ENCODE data around the gene IGSF21. TPM values are rescaled to one million over a fixed set of nuclear protein-coding genes. Genes with fewer than 3 reads are reported as not detected.

The IGSF21 gene
- total and polyA plus RNA-seq, 2 of the 4 experiments (the other 2 are of a cell fraction): not detected

- Histone ChIP-seq H2BK15ac (ENCODE audit: low read depth, low read length) (no peak overlapping the region), H3K36me3 (ENCODE audit: control insufficient read depth, insufficient read depth, low read length) (no peaks in the 10 kb centered on the region), H3K23ac (ENCODE audit: low read depth, low read length) (no peak overlapping the region), H3K4me3 (ENCODE audit: insufficient read depth, low read depth, low read length) (no peak overlapping the region), H2AFZ (replicated peaks; ENCODE audit: low read length, poor library complexity) (no peak overlapping the region), H2BK5ac (ENCODE audit: low read depth, low read length, poor library complexity, severe bottlenecking) (no peak overlapping the region), H3K9me3 (ENCODE audit: control insufficient read depth, insufficient read depth, low read length) (no peaks in the 10 kb centered on the region; the same call in 1 of the 2 replicates), H4K91ac (ENCODE audit: insufficient read depth, low read depth, low read length) (no peak overlapping the region), H3K79me1 (ENCODE audit: low read depth in 1 of 2, low read length in 2 of 2) (no peaks in the 10 kb centered on the region), H3K18ac (ENCODE audit: low read depth, low read length) (no peak overlapping the region), H3K27ac (ENCODE audit: insufficient read depth, low read length) (no peak overlapping the region), H3K9me1 (ENCODE audit: insufficient read depth, low read length) (no peaks in the 10 kb centered on the region), H3K4me1 (ENCODE audit: control insufficient read depth, insufficient read depth, low read length) (no peaks in the 10 kb centered on the region), H4K20me1 (ENCODE audit: insufficient read depth, low read length) (no peaks in the 10 kb centered on the region), H2BK20ac (ENCODE audit: low read depth, low read length) (no peak overlapping the region), H2AK9ac (replicated peaks; ENCODE audit: low read depth, low read length, poor library complexity) (no peak overlapping the region), H2AK5ac (ENCODE audit: low read depth, low read length) (no peak overlapping the region), H3K9ac (ENCODE audit: low read depth, low read length) (no peak overlapping the region), H3K27me3 (ENCODE audit: control insufficient read depth, insufficient read depth, low read length) (no peaks in the 10 kb centered on the region), H3K14ac (replicated peaks; ENCODE audit: low read depth, low read length) (no peak overlapping the region), H4K5ac (ENCODE audit: low read depth, low read length) (no peak overlapping the region), H3K4ac (ENCODE audit: low read depth, low read length) (no peak overlapping the region), H3K56ac (ENCODE audit: extremely low read depth, insufficient read depth, low read length) (no peak overlapping the region), H3K4me2 (ENCODE audit: low read depth, low read length) (no peak overlapping the region), H2BK120ac (ENCODE audit: low read depth, low read length) (no peak overlapping the region), H4K8ac (ENCODE audit: low read depth in 2 of 2, low read length in 2 of 2) (no peak overlapping the region)
- TF ChIP-seq CHD1 (IDR thresholded peaks at IDR 0.05; ENCODE audit: low read depth, low read length) (no peak), USF2 (IDR thresholded peaks at IDR 0.05; ENCODE audit: low read depth, low read length) (no peak), MXI1 (IDR thresholded peaks at IDR 0.05; ENCODE audit: borderline replicate concordance, low read depth, low read length) (no peak), ELK1 (IDR thresholded peaks at IDR 0.05; ENCODE audit: borderline replicate concordance, low read depth, low read length) (no peak), SMC3 (IDR thresholded peaks at IDR 0.05; ENCODE audit: low read depth, low read length) (no peak), RCOR1 (IDR thresholded peaks at IDR 0.05; ENCODE audit: insufficient replicate concordance, low read length) (no peak), MAZ (IDR thresholded peaks at IDR 0.05; ENCODE audit: borderline replicate concordance, low read depth, low read length) (no peak), FOS (IDR thresholded peaks at IDR 0.05; ENCODE audit: low read depth, low read length) (no peak), CEBPB (IDR thresholded peaks at IDR 0.05; ENCODE audit: low read depth, low read length) (no peak), MAFK (IDR thresholded peaks at IDR 0.05; ENCODE audit: low read depth, low read length) (no peak), RAD21 (IDR thresholded peaks at IDR 0.05; ENCODE audit: low read length) (no peak), NFE2L2 (IDR thresholded peaks at IDR 0.05; ENCODE audit: low read depth, low read length) (no peak)
- CTCF ChIA-PET: no interaction called here
- dilution Hi-C loops (cut with HindIII; ENCODE audit: low sequenced_read_pairs, unreplicated experiment) (no loop called here), in situ Hi-C loops (cut with MboI; ENCODE audit: low sequenced_read_pairs) (no loop called here), intact Hi-C loops (cut with micrococcal nuclease) (no loop called here)
- WGBS, 2 experiments (ENCODE audit: extremely low coverage in 2 of 2, insufficient read length in 1 of 2): no CpG with 5 or more reads among the region's 4 CpGs
- ATAC-seq (ENCODE audit: low read depth): no peak
- BruUV-seq (replicated peaks): no TSS peak
- DNase-seq: no peak
- POLR2A ChIA-PET (ENCODE audit: unreplicated experiment): no interaction called here
These were observed 40.1 kb downstream of the IGSF21 start for GRCh38 chr1:18147672-18148071.

Measured in IMR-90 (cell line).